SK-N-SH treated with all-trans-retinoic acid at 6 μM for 48 hours (cell line): ENCODE measurements around the gene KIAA1328.

Experiments used
- ZFP30 ChIP-seq: fragments of 450-650 bp; formaldehyde crosslinking; IDR thresholded peaks from 2 replicates; pipeline ENCODE4 v1.5.0; 2022; ENCODE audit warnings: mild to moderate bottlenecking, moderate library complexity
- ZNF8 ChIP-seq: fragments of 450-650 bp; formaldehyde crosslinking; IDR thresholded peaks from 2 replicates; pipeline ENCODE4 v1.5.0; 2020; ENCODE audit warnings: mild to moderate bottlenecking, moderate library complexity

DNA sequence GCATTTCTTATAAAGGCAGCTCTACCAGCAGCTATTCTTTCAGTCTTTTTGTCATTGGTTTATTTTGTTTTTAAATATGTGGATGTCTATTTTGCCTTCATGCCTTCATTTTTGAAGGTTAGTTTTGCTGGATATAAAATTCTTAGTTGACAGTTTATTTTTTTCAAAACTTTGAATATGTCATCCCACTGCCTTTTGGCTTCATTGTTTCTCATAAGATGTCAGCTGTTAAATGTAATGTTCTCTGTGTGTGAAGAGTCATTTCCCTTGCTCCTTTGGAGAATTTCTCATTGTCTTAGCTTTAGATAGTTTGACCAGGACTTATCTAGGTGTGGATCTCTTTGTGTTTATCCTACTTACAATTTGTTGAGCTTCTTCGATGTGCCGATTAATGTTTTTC is 213.5 kb downstream of the KIAA1328 start:
- TF ChIP-seq ZFP30 (CRISPR knock-in tag) (no peak), ZNF8 (CRISPR knock-in tag) (no peak)
